Activated naive CD8-positive, alpha-beta T cell treated with anti-CD3 and anti-CD28 coated beads for 36 hours (primary cell): ENCODE results near the gene YEATS2. TPM values are rescaled to one million over a fixed set of nuclear protein-coding genes. Genes with fewer than 3 reads are reported as not detected.
A peak's percentile ranks its signal among the peaks of the same experiment; 100 is the strongest.
"Not testable (repeated sequence)": the region's sequence is repeated elsewhere in the genome, so short reads cannot be mapped to it uniquely, and the experiment has no call there.

Source experiments
- DNase-seq: peaks from one replicate; pipeline ENCODE4 v3.0.0; 2021
- H3K27ac Mint-ChIP-seq: one replicate; pipeline ENCODE4 v1.8.0; 2022; ENCODE audit warnings: mild to moderate bottlenecking, moderate library complexity, mixed read lengths
- H3K27me3 Mint-ChIP-seq: one replicate; pipeline ENCODE4 v1.8.0; 2022; ENCODE audit warnings: mild to moderate bottlenecking, mixed read lengths
- H3K36me3 Mint-ChIP-seq: one replicate; pipeline ENCODE4 v1.8.0; 2021; ENCODE audit warnings: mild to moderate bottlenecking, mixed read lengths
- H3K4me1 Mint-ChIP-seq: one replicate; pipeline ENCODE4 v1.8.0; 2021; ENCODE audit warnings: mixed read lengths
- H3K4me3 Mint-ChIP-seq: one replicate; pipeline ENCODE4 v1.8.0; 2022; ENCODE audit warnings: mild to moderate bottlenecking, moderate library complexity, mixed read lengths
- H3K9me3 Mint-ChIP-seq: one replicate; pipeline ENCODE4 v1.8.0; 2022; ENCODE audit warnings: mixed read lengths
- total RNA-seq, 2 experiments: library from RNA; stranded (reverse); gene quantifications; one replicate each; pipeline ENCODE4 v1.2.3, GENCODE V29; 2021

The YEATS2 gene
- total RNA-seq, 2 experiments from 2014 or later: 40.1 to 45.1 TPM

GRCh38 chr3:183740154-183740553 lies 42.6 kb downstream of the YEATS2 start:
- H3K9me3 Mint-ChIP-seq, H3K27ac Mint-ChIP-seq, H3K4me3 Mint-ChIP-seq, H3K4me1 Mint-ChIP-seq, DNase-seq, H3K27me3 Mint-ChIP-seq: not testable (repeated sequence)
- H3K36me3 Mint-ChIP-seq: peaks cover 48% of the 10 kb centered on the region

- no peaks in the 10 kb centered on the region for H3K9me3 Mint-ChIP-seq
- peaks cover 28% of the 10 kb centered on the region for H3K36me3 Mint-ChIP-seq
- no peaks in the 10 kb centered on the region for H3K27me3 Mint-ChIP-seq
- no peak for DNase-seq
- no peak overlapping the region for H3K27ac Mint-ChIP-seq
- H3K4me1 Mint-ChIP-seq: no peaks in the 10 kb centered on the region
- H3K4me3 Mint-ChIP-seq: no peak overlapping the region
These were observed 45.6 kb downstream of the YEATS2 start for GRCh38 chr3:183743231-183743630.

- H3K9me3 Mint-ChIP-seq: no peaks in the 10 kb centered on the region
- no peak overlapping the region for H3K27ac Mint-ChIP-seq
- no peak for DNase-seq
- no peaks in the 10 kb centered on the region for H3K4me1 Mint-ChIP-seq
- H3K4me3 Mint-ChIP-seq: no peak overlapping the region
- peaks cover 26% of the 10 kb centered on the region for H3K36me3 Mint-ChIP-seq
- no peaks in the 10 kb centered on the region for H3K27me3 Mint-ChIP-seq
These were observed 47.9 kb downstream of the YEATS2 start for GRCh38 chr3:183745300-183746098.

GRCh38 chr3:183754052-183754451 lies 56.5 kb downstream of the YEATS2 start:
- peaks cover 29% of the 10 kb centered on the region for H3K36me3 Mint-ChIP-seq
- H3K27me3 Mint-ChIP-seq: no peaks in the 10 kb centered on the region
- no peaks in the 10 kb centered on the region for H3K9me3 Mint-ChIP-seq
- no peak overlapping the region for H3K27ac Mint-ChIP-seq
- no peak for DNase-seq
- no peaks in the 10 kb centered on the region for H3K4me1 Mint-ChIP-seq
- H3K4me3 Mint-ChIP-seq: no peak overlapping the region

GRCh38 chr3:183762304-183762703 lies 64.7 kb downstream of the YEATS2 start:
- peaks cover 27% of the 10 kb centered on the region for H3K36me3 Mint-ChIP-seq
- no peak overlapping the region for H3K27ac Mint-ChIP-seq
- no peak for DNase-seq
- no peaks in the 10 kb centered on the region for H3K27me3 Mint-ChIP-seq
- H3K4me1 Mint-ChIP-seq: peaks cover 2% of the 10 kb centered on the region
- no peak overlapping the region for H3K4me3 Mint-ChIP-seq
- H3K9me3 Mint-ChIP-seq: no peaks in the 10 kb centered on the region

- H3K36me3 Mint-ChIP-seq: peaks cover 26% of the 10 kb centered on the region
- H3K9me3 Mint-ChIP-seq: no peaks in the 10 kb centered on the region
- H3K4me1 Mint-ChIP-seq: peaks cover 2% of the 10 kb centered on the region
- no peak for DNase-seq
- no peaks in the 10 kb centered on the region for H3K27me3 Mint-ChIP-seq
- no peak overlapping the region for H3K4me3 Mint-ChIP-seq
- H3K27ac Mint-ChIP-seq: no peak overlapping the region
These were observed 67.5 kb downstream of the YEATS2 start for GRCh38 chr3:183764847-183765731.

GRCh38 chr3:183766107-183766506 lies 68.5 kb downstream of the YEATS2 start:
- Mint-ChIP-seq H3K4me3 (no peak overlapping the region), H3K4me1 (peaks cover 2% of the 10 kb centered on the region), H3K27ac (peak overlapping the region; percentile 12), H3K36me3 (peaks cover 26% of the 10 kb centered on the region), H3K9me3 (no peaks in the 10 kb centered on the region), H3K27me3 (no peaks in the 10 kb centered on the region)
- DNase-seq: no peak

GRCh38 chr3:183766745-183767606 lies 69.4 kb downstream of the YEATS2 start:
- Mint-ChIP-seq H3K27ac (no peak overlapping the region), H3K4me3 (no peak overlapping the region), H3K4me1 (peaks cover 2% of the 10 kb centered on the region), H3K36me3 (peaks cover 21% of the 10 kb centered on the region), H3K9me3 (no peaks in the 10 kb centered on the region), H3K27me3 (no peaks in the 10 kb centered on the region)
- DNase-seq: peak; percentile 63

- Mint-ChIP-seq H3K27me3 (no peaks in the 10 kb centered on the region), H3K4me1 (peaks cover 2% of the 10 kb centered on the region), H3K36me3 (peaks cover 15% of the 10 kb centered on the region), H3K9me3 (no peaks in the 10 kb centered on the region), H3K27ac (no peak overlapping the region), H3K4me3 (no peak overlapping the region)
- DNase-seq: no peak
These were observed 70.5 kb downstream of the YEATS2 start for GRCh38 chr3:183768114-183768513.

GRCh38 chr3:183769453-183769852 lies 71.9 kb downstream of the YEATS2 start:
- no peaks in the 10 kb centered on the region for H3K9me3 Mint-ChIP-seq
- no peak overlapping the region for H3K27ac Mint-ChIP-seq
- H3K27me3 Mint-ChIP-seq: no peaks in the 10 kb centered on the region
- H3K36me3 Mint-ChIP-seq: peaks cover 24% of the 10 kb centered on the region
- H3K4me3 Mint-ChIP-seq: no peak overlapping the region
- DNase-seq: no peak
- H3K4me1 Mint-ChIP-seq: peaks cover 2% of the 10 kb centered on the region

GRCh38 chr3:183774631-183775030 lies 77.0 kb downstream of the YEATS2 start:
- no peaks in the 10 kb centered on the region for H3K27me3 Mint-ChIP-seq
- DNase-seq: no peak
- no peaks in the 10 kb centered on the region for H3K4me1 Mint-ChIP-seq
- H3K9me3 Mint-ChIP-seq: no peaks in the 10 kb centered on the region
- no peak overlapping the region for H3K4me3 Mint-ChIP-seq
- no peak overlapping the region for H3K27ac Mint-ChIP-seq
- H3K36me3 Mint-ChIP-seq: peaks cover 28% of the 10 kb centered on the region

- Mint-ChIP-seq H3K9me3 (no peaks in the 10 kb centered on the region), H3K27ac (no peak overlapping the region), H3K36me3 (peaks cover 28% of the 10 kb centered on the region), H3K27me3 (no peaks in the 10 kb centered on the region), H3K4me1 (no peaks in the 10 kb centered on the region), H3K4me3 (no peak overlapping the region)
- DNase-seq: no peak
These were observed 78.2 kb downstream of the YEATS2 start for GRCh38 chr3:183775781-183776180.

- not testable (repeated sequence) for H3K4me3 Mint-ChIP-seq, H3K9me3 Mint-ChIP-seq, H3K4me1 Mint-ChIP-seq, H3K27me3 Mint-ChIP-seq, DNase-seq, H3K27ac Mint-ChIP-seq
- peaks cover 33% of the 10 kb centered on the region for H3K36me3 Mint-ChIP-seq
These were observed 78.9 kb downstream of the YEATS2 start for GRCh38 chr3:183776451-183776850.

- no peaks in the 10 kb centered on the region for H3K27me3 Mint-ChIP-seq
- H3K36me3 Mint-ChIP-seq: peaks cover 35% of the 10 kb centered on the region
- H3K9me3 Mint-ChIP-seq: no peaks in the 10 kb centered on the region
- H3K4me3 Mint-ChIP-seq: no peak overlapping the region
- H3K27ac Mint-ChIP-seq: no peak overlapping the region
- no peak for DNase-seq
- H3K4me1 Mint-ChIP-seq: no peaks in the 10 kb centered on the region
These were observed 79.5 kb downstream of the YEATS2 start for GRCh38 chr3:183777016-183777618.
